ENCODE data around the gene HOXC13. TPM values are rescaled to one million over a fixed set of nuclear protein-coding genes. Genes with fewer than 3 reads are reported as not detected.

Gene HOXC13
- total RNA-seq, 2 donors from 2014 or later, result 0.34 to 1.2 TPM

GRCh38 chr12:53944907-53945847 lies 6.5 kb downstream of the HOXC13 start:
- DNase-seq (ENCODE audit: low spot score), result no peak
- no peaks in the 10 kb centered on the region for H3K4me1 ChIP-seq (replicated peaks)
- WGBS, result 42% methylated on average over 51 of the region's 51 CpGs
- H3K36me3 ChIP-seq, result no peaks in the 10 kb centered on the region
- H3K27ac ChIP-seq, result no peak overlapping the region
- H3K4me3 ChIP-seq, result no peak overlapping the region
- intact Hi-C loops (cut with DNase I), result no loop called here
- H3K27me3 ChIP-seq (replicated peaks; ENCODE audit: insufficient read depth), result peaks cover 38% of the 10 kb centered on the region
- TF ChIP-seq POLR2A (IDR thresholded peaks at IDR 0.05) (no peak), POLR2AphosphoS5 (IDR thresholded peaks at IDR 0.05) (no peak), CTCF (IDR thresholded peaks at IDR 0.05) (no peak)
- no peaks in the 10 kb centered on the region for H3K9me3 ChIP-seq

- Histone ChIP-seq H3K27me3 (replicated peaks; ENCODE audit: insufficient read depth) (peaks cover 49% of the 10 kb centered on the region), H3K27ac (no peak overlapping the region), H3K36me3 (no peaks in the 10 kb centered on the region), H3K4me3 (no peak overlapping the region), H3K9me3 (no peaks in the 10 kb centered on the region), H3K4me1 (replicated peaks) (no peaks in the 10 kb centered on the region)
- intact Hi-C loops (cut with DNase I), result no loop called here
- DNase-seq (ENCODE audit: low spot score), result no peak
- TF ChIP-seq CTCF (IDR thresholded peaks at IDR 0.05), result no peak
- TF ChIP-seq POLR2AphosphoS5 (IDR thresholded peaks at IDR 0.05), result no peak
- TF ChIP-seq POLR2A (IDR thresholded peaks at IDR 0.05), result no peak
Observed at GRCh38 chr12:53947743-53948142, 9.1 kb downstream of the HOXC13 start.

- Histone ChIP-seq H3K27me3 (replicated peaks; ENCODE audit: insufficient read depth) (peaks cover 53% of the 10 kb centered on the region), H3K4me3 (no peak overlapping the region), H3K4me1 (replicated peaks) (no peaks in the 10 kb centered on the region), H3K9me3 (no peaks in the 10 kb centered on the region), H3K27ac (no peak overlapping the region), H3K36me3 (no peaks in the 10 kb centered on the region)
- no peak for DNase-seq (ENCODE audit: low spot score)
- intact Hi-C loops (cut with DNase I), result no loop called here
- 57% methylated on average over 9 of the region's 9 CpGs for WGBS
- TF ChIP-seq CTCF (IDR thresholded peaks at IDR 0.05) (no peak), POLR2A (IDR thresholded peaks at IDR 0.05) (no peak), POLR2AphosphoS5 (IDR thresholded peaks at IDR 0.05) (no peak)
Observed at GRCh38 chr12:53948650-53949593, 10.3 kb downstream of the HOXC13 start.

- no peaks in the 10 kb centered on the region for H3K4me1 ChIP-seq (replicated peaks)
- H3K36me3 ChIP-seq, result no peaks in the 10 kb centered on the region
- no peak overlapping the region for H3K4me3 ChIP-seq
- intact Hi-C loops (cut with DNase I), result no loop called here
- H3K9me3 ChIP-seq, result no peaks in the 10 kb centered on the region
- DNase-seq (ENCODE audit: low spot score), result no peak
- peaks cover 59% of the 10 kb centered on the region for H3K27me3 ChIP-seq (replicated peaks; ENCODE audit: insufficient read depth)
- WGBS, result 4% methylated on average over 31 of the region's 34 CpGs
- no peak overlapping the region for H3K27ac ChIP-seq
- no peak for TF ChIP-seq CTCF (IDR thresholded peaks at IDR 0.05)
- no peak for TF ChIP-seq POLR2AphosphoS5 (IDR thresholded peaks at IDR 0.05)
- no peak for TF ChIP-seq POLR2A (IDR thresholded peaks at IDR 0.05)
Observed at GRCh38 chr12:53949631-53950436, 11.2 kb downstream of the HOXC13 start.

Measured in prostate gland (tissue), 2 donors.